UCSD-AML1 (cell line): ENCODE data around the gene S100A4.
"Not testable (repeated sequence)": the region's sequence is repeated elsewhere in the genome, so short reads cannot be mapped to it uniquely, and the experiment has no call there.

Source experiments
- DNase-seq: peaks from one replicate; lab custom pipeline; 2025; ENCODE audit not compliant: unreplicated experiment; lab: John Stamatoyannopoulos, UW

Gene S100A4

DNA sequence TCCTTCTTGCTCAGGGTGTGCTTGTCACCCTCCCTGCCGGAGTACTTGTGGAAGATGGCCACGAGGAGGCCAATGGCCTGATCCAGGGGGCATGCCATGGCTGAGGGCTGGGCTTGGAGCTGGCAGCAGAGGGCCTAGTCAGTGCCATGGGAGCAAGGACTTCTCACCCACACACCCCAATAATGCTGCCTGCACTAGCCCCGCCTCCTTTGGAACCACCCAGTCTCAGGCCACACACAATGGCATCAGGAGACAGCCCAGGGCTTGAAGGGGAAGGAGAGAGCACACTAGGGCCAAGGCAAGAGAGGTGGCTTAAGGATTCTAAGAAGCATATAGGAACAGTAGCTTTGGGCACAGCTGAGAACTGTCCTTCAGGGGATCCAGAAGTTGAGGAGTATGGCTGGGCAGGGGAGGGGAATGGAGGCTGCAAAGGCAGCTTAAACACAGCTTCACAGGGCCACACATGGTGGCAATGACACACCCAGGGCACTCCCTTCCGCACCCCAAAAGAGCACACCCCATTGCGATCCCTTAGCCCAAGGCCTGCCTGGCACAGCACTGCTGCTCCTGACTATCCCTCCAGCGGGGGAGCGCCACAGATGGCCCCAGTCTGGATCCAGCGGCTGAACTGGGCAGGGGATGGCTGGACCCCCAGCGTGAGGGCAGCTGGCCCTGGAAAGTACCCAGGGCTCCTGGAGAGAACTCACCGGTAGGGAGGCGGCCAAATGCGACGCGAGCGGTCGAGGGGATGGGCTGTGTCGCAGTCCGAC is 10.2 kb downstream of the S100A4 start, which contains the start of gene S100A6:
S100A6 (minus strand) TSS at position 750 of the 770 bp plus-strand sequence; CDS start at position 98, 652 bp downstream.
- no peak for DNase-seq

DNA sequence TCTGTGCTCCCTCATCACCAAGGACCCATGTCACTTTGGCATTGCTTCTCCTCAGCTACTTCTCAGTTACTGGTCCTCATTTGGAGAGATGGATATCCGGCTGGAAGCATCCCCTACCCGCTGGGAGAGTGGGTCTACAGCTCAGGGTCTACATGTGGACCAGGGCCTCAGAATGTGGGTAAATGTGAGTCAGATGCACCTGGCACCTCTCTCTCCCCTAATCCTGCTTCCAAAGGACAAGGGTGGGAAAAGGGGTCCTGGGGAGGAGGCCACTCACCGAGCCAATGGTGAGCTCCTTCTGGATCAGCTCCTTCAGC is 10.7 kb downstream of the S100A4 start:
- DNase-seq, result no peak

DNA sequence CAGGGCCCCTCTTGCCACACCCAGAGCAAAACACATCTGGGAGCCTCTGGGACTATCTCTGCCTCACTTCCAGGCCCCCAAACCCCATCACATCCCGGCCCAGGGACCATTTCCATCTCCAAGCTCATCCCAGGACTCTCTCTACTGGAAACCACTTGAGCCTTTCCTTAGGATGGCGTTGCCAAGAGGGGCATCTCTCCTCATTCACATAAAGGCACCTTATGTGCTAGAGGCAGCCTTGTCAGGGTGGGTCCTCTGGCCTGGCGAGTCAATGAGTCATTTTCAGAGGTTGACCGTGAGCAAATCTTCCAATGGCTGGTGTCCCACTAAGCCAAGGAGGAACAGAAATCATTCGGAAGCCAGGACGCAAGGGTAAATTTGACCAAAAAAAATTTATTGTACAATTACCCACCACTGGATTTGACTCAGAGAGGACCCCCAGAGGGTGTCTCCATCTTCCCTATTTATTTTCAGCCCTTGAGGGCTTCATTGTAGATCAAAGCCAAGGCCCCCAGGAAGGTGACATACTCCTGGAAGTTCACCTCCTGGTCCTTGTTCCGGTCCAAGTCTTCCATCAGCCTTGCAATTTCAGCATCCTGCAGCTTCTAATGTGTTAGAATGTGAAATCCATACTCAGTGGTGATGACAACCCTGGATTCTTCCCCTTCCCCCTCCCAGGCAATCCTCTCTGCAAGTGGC is 11.2 kb downstream of the S100A4 start:
- no peak for DNase-seq

DNA sequence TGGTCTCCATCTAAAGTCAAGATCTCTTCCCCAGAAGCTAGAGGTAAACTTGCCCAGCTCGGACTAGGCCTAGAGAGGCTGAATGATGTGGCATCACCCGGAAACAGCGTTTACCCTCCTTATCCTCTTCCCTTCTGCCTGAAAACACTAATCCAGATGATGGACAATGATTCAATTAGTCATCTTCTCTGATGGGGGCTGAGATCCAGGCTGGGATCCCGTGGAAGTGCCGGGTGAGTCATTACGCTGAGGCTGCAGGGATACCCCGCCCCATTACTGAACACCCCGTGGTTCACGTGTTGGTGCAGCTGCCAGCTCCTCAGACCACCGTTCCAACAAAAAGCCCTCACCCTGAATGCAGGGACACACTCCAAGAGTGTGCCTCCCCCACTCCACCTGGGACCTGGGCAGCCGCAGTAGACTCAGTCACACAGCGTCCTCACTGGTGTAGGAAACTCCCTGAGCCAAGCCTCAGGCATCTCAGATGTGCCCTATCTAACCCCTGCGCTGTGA is 11.9 kb downstream of the S100A4 start:
- DNase-seq, result no peak

DNA sequence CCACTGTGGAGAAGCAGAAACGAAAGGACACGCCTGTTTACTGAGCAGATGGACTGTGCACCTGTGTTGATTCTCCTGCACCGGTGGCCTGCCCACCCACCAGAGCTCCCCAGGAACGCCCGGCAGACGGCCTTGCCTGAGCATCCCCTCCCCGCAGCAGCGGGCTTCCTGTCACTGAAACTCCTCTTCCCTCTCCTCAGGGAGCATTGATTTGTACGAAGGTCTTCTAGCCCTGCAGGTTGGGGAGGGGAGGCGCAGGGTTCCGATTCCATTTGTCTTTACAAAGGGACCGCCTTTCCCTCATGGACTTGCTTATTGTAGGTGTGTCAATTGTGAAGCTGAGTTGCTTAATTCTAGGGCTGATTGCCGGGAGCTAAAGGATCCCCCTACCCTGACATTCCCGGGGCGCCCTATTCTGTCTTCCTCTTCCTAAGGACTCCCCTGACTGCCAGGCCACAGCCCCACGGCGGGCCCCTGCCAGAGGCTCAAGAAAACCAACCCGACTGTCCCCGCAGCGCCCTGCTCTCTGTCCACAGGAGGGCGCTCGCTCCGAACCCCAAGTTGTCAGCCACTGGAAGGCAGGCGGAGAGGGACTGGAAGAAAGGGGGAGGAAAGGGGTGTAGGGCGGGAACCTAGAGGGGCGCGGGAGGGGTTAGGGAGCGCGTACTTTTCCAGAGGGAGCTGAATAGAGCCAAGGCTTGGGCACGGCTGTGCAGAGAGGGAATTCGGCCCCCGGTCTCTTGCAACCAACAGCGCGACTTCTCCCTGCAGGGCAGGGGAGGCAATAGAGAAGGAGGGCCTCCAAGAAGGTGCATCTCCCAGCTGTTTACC is 12.6 kb downstream of the S100A4 start:
- DNase-seq, result peak; percentile 85

DNA sequence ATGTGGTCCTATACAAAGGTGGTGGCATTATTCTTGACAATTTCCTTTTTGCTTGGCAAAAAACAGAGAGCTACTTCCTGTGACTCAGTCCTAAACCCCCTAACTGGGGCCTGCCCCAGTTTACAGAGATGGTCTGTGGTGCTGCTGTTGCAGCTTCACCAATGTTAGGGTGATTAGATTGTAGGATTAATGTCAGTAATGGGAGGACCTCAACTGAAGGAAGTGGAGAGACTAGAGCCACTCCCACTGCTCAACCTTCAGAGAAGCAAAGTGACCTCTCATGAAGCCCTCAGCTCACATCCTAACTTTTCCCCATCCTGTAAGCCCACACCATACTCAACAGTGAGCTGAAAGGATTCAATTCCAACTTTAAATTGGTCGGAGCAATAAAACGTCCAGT is 13.4 kb downstream of the S100A4 start:
- DNase-seq, result no peak

DNA sequence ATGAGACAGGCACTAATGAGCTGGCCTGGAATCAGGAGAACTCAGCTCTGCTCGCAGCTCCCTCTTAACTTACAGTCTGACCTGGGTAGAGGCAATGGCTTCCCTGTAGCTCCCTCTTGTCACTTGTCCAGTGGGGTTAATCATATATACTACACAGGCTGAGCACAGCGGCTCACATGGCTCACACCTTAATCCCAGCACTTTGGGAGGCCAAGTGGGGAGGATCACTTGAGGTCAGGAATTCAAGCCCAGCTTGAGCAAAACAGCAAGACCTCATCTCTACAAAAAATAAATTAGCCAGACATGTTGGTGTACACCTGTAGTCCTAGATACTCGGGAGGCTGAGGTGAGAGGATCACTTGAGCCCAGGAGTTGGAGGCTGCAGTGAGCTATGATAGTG is 14.0 kb downstream of the S100A4 start:
- no peak for DNase-seq

DNA sequence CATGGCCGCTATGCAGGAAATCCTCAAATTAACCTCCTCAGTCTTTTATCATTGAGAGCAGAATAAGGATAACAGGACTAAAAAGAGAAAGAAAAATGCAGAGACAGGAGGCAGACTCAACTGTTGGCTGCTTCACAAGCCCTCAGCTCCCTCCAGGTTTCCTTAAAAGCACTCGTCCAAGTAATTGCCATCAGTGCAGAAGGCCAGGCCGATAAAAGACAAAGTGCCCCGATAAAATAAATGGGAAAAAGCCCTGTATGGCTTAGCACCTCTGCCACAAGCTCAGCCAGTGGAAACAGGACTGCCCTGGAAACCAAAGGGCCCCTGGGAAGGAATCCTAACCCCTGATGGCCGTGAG is 17.9 kb downstream of the S100A4 start:
- no peak for DNase-seq

DNA sequence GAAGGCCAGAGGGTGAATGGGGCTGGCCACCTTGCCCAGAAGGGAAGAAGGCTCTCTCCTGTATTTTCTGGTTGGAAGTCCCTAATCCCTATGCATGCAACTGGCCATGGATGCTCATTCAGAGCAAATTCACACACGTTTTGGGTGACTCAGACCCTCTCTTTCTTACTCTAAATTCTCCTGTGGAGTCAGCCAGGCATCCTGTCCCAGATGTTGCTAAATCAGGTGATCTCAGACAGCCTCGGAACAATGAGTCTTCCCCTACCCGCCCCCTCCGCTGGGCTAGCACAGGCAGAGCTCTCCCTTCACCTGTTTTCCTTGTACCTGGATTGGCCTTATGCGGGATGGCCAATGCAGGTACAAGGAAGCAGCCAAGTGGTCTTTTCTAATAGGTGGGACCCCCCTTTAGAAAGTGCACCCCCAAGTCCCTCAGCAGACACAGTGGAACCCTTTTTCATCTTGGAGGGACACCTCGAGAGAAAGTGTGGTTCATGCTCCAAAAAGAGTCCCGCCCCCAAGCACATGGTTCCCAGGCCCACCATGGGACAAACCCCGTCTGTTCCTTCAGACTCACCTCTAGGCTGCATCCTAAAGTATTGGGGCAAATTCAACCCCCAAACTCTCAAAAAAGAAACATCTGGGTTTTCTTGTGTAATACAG is 18.5 kb downstream of the S100A4 start:
- no peak for DNase-seq

DNA sequence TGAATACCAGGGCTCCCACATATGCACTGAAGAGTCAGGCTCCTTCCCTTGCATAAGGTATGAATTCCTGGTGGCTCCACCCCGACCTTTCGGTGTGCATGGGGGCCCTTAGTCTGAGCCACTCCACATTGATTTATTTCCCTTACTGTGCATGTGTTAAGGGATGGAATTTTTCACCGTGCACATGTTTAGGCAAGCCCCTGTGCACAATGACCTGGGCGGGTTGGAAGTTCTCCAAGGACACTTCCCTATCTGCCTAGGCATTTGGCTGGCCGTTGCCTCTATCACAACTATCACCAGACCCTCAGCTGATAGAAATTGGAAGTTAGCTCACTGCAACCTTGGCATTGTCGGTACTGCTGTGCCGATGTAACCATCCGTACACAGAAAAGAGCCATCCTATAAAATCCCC is 19.5 kb downstream of the S100A4 start:
- DNase-seq, result no peak

DNA sequence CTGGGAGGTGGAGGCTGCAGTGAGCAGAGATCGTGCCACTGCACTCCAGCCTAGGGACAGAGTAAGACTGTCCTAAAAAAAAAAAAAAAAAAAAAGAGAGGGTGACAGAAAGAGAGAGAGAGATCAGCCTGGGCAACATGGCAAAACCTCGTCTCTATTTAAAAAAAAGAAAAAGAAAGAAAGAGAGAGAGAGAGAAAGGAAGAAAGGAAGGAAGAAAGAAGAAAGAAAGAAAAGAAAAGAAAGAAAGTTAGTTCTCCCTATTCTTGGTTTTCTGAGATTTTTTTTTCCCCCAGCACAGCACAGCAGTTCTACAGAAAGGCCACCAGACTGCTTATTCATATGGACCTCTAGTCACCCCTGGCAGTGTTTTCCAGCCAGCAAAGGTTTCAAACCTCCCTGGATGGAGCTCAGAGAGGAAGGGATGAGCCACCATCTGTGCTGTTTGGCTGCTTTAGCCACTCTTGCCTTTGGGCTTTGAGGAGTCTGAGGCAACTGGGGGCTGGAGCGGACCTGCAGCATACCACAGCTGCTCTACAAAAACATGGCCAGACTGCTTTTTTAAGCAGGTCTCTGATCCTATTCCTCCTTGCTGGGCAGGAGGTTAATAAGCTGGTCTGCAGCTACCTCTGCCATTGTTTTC is 20.4 kb downstream of the S100A4 start:
- DNase-seq, result no peak

DNA sequence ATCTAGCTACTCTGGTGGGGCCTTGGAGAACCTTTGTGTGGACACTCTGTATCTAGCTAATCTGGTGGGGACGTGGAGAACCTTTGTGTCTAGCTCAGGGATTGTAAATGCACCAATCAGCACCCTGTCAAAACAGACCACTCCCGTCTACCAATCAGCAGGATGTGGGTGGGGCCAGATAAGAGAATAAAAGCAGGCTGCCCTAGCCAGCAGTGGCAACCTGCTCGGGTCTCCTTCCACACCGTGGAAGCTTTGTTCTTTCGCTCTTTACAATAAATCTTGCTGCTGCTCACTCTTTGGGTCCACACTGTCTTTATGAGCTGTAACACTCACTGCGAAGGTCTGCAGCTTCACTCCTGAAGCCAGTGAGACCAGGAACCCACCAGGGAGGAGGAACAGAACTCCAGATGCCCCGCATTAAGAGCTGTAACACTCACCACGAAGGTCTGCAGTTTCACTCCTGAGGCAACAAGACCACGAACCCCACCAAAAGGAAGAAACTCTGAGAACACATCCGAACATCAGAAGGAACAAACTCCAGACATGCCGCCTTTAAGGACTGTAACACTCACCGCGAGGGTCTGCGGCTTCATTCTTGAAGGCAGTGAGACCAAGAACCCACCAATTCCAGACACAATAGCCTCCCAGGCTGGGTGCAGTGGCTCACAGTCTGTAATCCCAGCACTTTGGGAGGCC is 23.1 kb downstream of the S100A4 start:
- DNase-seq, result not testable (repeated sequence)

DNA sequence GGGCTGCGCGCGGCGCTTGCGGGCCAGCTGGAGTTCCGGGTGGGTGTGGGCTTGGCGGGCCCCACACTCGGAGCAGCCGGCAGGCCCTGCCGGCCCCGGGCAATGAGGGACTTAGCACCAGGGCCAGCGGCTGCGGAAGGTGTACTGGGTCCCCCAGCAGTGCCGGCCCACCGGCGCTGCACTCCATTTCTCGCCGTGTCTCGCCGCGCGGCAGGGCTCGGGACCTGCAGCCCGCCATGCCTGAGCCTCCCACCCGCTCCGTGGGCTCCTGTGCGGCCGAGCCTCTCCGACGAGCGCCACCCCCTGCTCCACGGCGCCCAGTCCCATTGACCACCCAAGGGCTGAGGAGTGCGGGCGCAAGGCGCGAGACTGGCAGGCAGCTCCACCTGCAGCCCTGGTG is 23.8 kb downstream of the S100A4 start:
- DNase-seq, result not testable (repeated sequence)

DNA sequence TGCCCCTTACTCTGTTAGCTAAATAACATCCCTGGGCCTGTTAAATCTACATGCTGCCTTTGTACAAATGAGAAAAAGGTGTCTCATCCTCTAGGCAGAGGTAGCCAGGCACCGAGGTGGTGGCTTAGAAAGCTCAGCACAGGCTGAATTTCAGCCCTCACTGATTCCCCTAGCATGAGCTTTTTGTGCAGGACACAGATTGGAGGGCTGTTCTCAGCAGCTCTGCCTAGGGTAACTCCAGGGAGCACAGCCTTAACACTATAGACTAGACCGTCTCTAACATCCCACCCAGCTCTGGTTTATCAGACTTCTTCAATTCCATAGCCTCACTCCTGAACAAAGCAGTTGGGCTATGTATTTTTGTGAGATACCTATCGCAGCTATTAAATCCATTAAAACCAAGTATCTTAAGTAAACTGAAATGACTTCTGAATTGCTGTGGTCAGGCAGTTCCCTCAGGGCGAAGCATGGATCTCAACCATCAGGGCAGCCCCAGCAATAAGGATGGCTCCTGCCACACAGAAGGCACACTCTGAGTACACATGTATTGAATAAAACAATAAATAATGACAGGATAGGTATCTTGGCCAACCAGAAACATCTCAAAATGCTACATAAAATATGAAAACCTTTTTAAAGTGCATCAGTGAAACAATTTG is 24.7 kb downstream of the S100A4 start:
- DNase-seq, result no peak

DNA sequence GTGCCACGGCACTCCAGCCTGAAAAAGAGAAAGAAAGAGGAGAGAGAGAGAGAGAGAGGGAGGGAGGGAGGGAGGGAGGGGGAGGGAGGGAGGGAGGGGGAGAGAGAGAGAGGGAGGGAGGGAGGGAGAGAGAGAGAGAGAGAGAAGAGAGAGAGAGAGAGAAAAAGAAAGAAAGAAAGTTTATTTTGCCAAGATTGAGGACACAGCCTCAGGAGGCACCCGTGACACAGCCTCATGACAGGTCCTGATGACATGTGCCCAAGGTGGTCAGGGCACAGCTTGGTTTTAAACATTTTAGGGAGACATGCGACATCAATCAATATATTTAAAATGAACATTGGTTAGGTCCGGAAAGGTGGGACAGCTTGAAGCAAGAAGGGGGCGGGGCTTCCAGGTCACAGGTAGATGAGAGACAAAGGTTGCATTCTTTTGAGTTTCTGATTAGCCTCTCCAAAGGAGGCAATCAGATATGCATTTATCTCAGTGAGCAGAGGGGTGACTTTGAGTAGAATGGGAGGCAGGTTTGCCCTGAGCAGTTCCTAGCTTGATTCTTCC is 25.4 kb downstream of the S100A4 start:
- not testable (repeated sequence) for DNase-seq

DNA sequence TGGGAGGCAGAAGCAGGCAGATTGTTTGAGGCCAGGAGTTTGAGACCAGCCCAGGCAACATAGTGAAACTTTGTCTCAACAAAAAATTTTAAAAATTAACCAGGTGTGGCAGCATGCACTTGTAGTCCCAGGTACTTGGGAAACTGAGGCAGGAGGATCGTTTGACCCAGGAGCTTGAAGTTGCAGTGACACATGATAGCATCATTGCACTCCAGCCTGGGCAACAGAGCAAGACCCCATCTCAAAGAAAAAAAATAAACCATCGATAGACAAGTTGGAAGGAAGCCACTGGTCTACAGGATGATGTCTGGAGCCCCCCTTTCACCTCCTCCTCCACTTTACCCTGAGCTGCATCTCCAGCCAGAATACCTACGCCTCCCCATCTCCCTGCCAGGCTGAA is 26.4 kb downstream of the S100A4 start:
- DNase-seq, result no peak

DNA sequence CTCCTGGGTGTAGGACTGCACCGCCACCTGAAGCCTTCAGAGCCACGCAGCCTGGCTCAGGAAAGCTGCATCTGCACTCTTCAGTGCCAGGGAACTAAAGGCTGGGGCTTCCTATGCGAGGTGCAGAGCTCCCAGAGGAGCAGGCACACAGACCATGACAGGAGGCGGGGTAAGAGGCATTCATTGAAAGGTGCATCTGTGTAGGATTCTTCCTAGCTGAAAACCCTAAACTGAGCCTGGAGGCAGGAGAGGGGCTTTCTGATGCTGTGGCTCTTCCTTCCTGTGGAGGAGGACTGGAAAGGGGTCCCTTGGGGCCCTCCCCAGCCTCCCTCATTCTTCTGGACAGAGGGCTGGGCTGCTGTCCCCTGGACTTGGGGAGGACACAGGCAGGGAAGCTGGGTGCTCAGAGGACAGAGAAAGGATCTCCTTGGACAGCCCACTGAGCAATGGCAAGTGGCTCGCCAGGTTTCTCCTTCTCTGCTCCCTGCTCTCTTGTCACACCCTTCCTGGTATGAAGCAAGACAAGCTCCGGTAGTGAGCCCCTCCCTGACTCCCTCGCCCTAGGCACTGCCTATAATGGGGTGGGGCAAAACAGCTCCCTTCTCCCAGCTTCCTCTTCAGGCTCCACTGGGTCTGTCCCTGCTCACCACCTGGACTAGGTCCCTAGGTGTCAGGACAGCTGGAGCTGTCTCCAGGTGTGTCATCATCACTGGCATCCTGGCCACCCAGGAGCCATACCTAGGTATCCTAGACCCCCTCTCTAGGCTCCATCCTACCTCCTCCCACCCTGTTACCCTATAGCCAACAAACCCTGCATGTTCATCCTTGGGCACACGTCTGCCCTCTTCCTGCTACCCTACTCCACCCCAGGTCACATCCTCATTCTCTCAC is 29.9 kb downstream of the S100A4 start:
- DNase-seq, result peak; percentile 46

DNA sequence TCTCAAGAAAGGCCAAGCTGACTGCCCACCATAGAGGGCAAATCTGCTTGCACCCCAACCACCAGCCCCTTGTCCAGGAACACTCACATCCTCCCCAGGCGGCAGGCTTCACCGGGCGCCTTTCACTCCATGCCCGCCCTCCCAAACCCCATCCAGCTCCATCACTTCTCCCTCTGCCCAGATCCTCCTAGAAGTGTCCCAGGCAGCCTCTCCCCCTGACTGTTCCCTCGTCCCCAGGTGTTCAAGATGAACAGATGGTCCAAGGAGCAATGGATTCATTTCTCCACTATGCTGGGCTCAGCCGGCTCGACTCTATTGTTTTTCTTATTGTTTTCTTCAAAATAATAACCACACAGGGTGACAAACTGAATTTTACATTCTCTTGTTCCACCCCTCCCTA is 31.9 kb downstream of the S100A4 start:
- DNase-seq, result no peak
